ENCODE data around the gene FAM117A.

The FAM117A gene

DNA sequence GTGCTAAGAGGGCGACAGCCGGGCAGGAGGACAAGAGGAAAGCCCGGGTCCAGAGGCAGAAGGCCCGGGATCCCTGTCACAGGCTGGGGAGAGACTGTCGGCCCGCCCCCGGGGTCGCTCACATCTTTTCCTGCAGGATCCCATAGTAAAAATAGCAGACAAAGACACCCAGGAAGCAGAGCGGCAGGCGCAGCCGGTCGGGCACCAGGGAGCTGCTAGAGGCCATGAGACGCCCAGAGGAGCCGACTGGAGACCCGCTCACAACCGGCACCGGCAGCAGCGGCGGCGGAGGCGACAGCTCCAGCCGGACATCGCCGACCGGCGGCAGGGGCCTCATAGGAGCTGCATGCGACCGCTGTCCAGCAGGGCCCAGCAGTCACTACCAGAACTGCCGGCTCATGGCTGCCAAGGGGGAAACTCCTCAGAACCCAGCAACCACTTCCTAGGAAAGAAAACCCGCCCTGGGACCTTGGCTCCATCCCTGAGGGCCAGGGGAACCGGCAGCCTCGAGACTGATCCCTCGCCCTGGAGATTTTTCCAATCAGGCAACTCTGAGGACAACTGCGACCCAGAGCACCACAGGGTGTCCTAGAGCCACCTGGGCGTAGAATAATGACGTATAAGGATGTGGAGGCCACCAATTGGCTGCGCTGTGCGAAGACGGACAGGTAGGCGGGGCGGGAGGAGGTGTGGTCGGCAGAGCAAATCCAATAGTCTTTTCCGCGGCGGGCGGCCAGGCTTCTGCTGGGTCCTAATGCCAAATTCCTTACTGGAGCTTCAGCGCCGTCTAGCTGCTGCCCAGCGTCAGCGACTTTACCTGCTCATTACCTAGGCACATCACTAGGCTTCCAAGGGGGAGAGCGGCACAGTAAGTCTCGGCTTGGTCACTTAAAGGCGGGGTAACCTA, 56.1 kb downstream of the FAM117A start, which contains the start of gene SLC35B1:
TSS of gene SLC35B1 (minus strand) at position 357 of the 907 bp plus-strand sequence. CDS start at position 226, 131 bp downstream.
- DNase-seq (ENCODE audit: low spot score), result peak; percentile 98

DNA sequence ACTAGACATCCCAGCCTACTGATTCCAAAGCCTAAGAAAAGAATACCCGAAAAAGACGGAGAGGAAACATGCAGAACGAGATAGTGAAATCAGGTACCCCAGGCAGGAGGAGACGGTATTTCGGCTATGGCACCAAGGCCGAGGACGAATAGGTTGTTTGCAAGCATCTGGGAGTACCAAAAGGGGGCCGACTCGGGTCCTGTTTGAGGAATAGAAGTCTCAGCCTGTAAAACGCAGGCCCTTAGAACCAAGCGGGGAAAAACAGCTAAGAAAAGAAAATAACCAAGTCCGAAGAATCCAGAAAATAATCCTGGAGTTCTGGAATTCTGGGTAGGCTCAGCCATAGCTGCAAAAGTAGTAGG, 56.7 kb downstream of the FAM117A start:
- no peak for DNase-seq (ENCODE audit: low spot score)

DNA sequence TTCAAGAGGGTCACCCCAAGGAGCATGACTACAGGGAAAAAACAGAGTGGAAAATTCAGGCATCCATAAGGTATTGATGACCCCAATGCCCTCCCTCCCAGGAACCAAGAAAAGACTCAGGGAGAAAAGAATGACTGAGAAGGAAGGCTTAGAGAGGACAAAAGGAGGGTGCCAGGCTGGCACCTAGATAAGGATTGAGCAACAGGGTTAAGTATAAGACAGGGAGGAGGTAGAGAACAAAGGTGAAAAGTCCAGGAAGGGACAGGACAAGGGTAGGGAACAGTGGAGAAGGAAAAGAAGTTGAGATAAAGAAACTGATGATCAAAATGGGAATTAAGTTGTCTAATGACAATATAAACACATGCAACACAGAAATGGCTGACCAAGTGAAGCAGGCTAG, 58.7 kb downstream of the FAM117A start:
- no peak for DNase-seq (ENCODE audit: low spot score)

DNA sequence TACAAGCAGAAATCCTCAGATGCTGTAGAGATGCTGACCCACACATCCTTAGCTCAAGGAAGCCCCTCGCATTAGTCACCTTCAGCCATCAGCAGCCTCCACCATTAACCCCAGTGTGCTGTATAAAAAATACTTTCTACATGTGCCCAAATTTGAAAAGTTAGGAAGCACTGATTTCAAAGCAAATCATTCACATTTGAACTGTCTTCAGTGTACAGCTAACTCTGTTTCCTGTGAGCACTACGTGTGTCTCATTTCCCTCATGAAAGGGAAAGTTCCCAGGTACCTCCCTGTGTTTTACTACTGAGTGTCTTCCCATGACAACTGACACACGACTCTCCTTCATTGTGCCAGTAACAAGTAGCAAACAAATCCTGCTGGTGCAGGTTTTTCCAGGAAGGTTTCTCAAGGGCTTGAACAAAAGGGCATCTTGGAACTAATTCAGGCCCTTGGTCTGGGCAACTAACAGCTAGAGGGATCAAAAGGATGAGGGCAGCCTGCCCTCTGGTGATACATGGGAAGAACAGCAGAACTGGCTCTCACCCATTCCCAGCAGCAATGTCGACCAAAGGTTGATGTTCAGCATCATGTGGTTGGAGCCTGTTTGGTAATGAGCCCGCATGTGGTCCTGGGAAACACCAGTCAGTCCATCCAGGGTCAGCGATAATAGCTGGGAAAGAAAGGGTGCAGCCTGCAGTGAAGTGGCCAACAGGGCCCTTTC, 60.2 kb downstream of the FAM117A start:
- no peak for DNase-seq (ENCODE audit: low spot score)

DNA sequence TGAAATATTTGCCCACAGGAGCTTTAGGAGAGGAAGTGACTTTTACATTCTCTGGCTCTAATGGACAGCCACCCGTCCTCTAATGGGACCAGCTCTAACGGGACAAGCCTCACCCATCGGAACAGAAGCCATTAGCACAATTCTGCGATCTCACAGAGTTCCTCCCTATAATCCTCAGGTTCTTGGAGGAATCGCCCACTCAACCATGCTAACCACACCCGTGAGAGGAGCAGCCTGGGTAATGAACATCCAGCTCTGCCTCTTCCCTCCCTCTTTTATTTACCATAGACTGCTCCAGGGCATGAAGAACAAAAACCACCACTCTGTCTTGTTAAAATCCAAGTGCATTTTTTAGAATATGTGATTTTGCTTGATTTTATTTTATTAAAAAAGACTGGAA, 63.0 kb downstream of the FAM117A start:
- DNase-seq (ENCODE audit: low spot score), result no peak

DNA sequence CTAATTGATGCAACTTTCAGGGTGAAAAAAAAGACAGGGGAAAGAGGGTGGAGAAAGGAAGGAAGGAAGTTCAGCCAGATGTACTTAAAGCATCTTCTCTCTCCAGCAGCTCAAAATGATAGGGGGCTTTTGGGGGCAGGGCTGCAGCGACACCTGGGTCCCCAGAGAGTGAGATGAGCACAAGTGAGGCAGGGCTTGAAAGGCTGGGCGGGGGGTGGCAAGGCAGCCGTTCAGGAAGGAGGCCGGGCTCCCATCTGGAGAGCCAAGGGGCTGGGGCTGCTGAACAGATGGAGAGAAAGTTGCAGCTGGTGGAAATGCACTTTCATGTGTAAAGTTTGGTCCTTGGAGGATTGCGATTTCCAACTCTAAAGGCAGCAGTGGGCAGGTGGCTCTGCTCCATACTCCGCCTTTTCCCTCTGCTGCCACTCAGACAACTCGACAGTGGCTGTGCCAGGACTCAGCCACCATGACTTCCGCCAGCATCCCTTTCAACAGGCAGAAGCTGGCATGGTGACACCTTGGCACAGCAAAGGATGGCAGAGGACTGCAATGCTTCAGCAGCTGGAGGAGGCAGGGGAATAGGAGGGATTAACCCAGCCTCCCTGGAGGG, 63.9 kb downstream of the FAM117A start:
- no peak for DNase-seq (ENCODE audit: low spot score)

DNA sequence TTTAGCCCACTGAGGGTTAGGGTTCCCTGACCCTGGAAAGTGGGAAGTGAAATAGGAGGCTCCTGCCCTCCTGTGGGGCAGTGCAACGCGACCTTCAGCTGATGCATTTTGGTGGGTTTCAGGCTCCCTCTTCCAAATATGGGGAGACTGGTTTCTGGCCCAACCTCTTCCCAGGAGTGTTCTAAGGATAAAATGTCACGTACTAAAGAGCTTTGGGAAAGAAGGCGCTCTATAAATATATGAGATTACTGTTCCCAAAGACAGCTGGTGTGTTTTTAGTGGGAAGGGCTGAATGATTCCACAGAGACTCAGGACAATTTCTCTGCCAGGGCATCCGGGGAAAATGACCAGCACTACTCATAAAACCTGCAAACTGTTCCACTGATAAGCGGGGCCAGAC, 65.9 kb downstream of the FAM117A start:
- DNase-seq (ENCODE audit: low spot score), result no peak

DNA sequence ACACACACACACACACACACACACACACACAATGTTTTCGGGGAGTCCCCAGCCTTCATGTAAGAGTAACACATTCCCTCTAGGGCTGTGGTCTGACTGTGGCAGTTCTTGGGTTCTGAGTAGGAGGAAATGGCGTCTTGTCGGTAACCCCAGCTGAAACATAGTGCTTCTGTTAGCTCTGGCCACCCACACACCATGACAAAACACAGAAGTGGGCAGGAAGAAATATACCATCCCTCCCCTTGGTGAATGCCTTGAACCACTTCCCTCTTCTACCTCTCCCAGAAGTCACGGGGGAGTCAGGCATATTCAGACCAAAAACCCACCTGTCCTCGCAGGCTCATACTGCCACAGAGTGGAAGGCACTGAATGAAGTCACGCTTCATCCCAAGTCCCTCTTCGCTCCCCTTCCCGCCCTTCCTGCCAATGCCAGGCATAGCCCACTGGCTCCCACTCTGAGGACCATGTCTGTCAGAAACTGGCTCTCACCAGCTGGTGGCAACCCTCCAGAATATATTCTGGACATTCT, 67.6 kb downstream of the FAM117A start:
- no peak for DNase-seq (ENCODE audit: low spot score)

DNA sequence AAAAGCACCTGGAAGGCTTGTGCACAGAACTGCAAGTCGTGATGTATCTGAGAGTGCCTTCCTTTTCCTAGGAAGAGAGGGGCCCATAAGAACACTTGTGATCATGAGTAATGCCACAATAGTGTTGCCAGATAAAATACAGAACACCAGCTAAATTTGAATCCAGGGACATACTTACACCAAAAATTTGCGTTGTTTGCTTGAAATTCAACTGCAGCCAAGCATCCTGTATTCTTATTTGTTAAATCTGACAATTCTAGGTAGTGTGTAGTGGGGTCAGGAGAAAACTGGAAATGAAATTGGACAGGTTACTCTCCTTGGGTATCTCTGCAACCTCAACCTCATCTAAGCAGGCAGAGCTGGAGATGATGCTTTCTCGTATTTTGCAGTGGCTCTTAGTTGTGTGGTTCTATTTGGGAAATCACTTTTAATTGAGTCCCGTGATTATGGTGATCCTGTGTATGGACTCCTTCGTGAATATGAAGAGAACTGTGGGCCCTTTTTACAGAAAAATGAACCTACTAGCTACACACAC, 68.2 kb downstream of the FAM117A start:
- DNase-seq (ENCODE audit: low spot score), result no peak

DNA sequence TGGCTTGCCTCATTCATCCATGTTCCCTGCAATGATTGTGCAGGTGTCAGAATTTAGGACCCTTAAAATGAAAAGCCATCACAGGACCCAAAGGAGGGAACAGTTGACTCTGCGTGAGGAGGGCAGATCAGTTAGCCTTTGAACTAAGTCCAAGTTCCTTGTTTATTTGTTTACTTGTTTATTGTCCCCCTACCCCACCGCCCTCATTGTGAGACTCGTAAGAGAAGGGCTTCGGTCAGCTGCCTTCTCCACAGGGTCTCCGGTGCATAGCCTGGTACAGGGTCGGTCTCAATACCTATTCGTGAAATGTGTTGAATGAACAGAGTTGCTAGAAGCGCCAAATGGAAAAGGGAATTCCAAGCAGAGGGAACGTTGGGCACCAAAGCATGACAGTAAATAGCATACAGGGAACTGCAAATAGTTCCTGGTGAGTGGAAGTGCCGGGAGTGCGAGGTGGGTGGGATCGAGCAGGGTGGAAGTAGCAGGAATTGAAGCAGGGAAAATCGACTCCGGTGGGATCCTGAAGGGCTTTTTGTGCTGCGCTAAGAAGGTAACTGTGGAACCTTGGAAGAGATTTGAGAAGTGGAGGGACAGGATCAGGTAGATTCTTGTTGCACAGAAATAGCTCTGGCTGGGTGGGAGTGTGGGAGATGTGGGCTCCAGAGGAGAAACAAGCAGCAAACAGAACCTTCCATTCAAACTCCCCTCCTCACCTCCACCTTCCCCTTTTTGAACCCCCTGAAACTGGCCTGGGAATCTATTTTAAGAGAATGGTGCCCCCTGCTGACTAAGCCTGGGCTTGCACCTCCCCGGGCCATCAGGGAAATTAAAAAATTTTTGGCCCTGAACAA, 68.9 kb downstream of the FAM117A start:
- DNase-seq (ENCODE audit: low spot score), result no peak

DNA sequence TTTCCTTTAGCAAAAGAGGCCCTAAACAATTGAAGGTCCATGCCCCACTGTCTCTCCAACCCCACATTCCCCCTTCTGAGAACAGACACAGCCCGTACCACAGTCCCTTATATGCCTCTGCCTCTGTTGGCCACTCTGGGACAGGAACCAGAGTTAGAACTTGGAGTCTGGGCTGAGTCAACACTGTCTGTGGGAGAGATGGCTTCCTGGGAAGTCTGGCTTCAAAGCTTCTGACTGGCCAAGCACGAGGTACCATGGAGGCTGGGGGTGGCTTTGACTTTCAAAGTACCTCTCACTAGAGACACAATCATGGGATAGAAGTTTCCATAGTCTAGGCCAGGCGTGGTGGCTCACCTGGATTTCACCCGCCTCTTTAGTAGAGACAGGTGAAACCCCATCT, 71.2 kb downstream of the FAM117A start:
- DNase-seq (ENCODE audit: low spot score), result peak; percentile 38

DNA sequence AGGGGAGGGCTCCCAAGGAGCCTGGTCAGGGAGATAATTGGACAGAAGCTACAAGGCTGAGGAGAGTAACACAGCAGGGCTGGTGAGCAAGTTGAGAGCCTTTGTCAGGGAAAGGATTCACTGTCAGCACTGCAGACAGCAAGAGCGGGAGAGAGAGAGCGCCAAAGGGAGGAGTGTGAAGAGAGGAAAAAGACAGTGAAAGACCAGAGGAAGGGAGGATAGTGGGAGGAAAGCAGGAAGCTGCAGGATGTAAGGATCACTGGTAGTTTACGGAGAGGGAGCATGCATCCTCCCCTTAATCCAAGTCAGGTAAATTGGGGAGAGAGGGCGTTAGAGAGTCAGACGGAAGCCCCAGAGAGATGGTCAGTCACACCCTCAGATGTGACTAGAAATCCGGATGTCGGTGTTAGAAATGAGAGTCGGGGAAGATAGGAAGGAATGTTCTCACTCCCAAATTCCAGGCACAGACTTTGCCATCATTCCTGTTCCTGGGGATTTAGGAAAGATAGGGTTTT, 72.2 kb downstream of the FAM117A start:
- DNase-seq (ENCODE audit: low spot score), result no peak

DNA sequence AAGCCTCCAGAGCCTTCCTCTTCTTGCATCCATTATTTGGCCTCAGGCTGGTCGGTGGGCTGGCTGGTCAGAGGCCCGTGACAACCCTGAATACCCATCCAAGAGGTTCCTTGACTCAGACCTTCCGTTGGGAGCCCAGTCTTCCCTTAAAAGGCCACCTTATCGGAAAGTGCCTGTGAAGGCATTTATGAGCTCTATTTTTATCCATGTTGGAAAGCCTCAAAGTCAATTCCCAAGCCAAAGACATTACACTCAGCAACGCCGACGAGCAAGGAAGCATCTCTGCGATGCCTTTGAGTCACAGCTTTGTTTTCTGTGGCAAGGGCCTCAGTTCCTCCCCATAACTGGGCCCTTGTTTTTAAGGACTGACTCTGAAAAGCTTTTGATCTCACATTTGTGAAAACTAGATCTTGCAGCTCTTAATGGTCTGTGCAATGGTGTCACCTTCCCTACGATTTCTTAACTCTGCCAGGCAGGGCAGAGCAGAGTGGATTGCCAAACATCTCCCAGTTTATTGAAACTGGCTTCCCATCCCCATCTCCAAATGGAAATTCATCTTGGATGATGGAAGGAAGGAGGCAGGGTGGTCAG, 72.8 kb downstream of the FAM117A start:
- no peak for DNase-seq (ENCODE audit: low spot score)

DNA sequence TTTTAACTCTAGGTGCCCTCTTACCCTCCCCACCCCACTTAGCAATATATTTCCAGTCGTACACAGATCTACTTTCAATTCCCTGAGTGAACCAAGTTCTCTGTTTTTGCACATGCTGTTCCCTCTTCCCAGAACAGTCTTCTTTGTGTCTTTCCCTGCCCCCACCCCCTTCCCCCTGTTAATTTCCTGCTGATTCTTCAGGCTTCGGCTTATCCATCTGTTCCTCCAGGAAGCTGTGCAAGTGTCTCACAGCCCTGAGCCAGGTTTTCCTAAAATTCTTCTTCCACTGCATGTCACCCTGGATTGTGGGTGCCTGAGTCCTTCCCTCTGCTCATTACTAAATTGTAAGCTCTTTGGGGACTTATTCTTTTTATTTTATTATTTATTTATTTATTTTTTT, 73.7 kb downstream of the FAM117A start:
- no peak for DNase-seq (ENCODE audit: low spot score)

DNA sequence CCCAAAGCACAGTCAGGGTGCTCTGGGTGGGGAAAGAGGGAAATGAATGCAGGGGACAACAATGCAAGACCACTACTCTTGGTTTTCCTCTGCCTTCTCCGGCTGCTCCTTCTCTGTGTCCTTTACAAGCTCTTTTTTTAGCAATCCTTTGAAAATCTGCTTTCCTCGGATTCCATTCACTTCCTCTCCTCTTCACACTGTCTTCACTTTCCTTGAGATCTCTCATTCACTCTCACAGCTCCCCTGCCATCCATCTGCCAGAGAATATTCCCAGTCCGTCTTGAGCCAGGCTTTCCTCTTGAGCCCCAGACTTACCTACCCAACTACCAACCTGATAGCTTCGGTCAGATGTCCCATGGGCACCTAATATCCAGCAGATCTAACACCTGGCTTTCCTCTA, 75.1 kb downstream of the FAM117A start:
- DNase-seq (ENCODE audit: low spot score), result no peak

DNA sequence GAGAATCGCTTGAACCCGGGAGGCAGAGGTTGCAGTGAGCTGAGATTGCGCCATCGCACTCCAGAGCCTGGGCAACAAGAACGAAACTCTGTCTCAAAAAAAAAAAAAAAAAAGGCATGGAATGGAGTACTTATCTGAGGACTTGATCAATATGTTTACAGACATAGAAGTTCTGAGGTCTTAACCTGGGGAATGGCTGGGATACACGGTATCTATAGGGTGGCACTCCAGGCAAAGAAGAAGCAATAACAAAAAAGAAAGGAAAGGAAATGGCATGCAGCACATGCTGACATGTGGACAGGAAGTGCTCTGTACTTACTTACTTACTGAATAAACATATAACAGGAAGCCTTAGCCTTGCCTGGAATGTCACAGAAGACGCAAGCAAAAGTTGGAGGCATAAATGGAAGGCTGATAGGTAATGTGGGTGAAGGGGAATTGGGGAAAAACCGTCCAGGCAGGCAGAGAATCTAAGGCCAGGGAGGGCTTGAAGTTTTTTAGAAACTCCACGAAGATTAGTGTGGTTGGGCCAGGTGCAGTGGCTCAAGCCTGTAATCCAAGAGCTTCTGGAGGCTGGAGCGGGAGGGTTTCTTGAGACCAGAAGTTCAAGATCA, 75.9 kb downstream of the FAM117A start:
- peak; percentile 75 for DNase-seq (ENCODE audit: low spot score)

DNA sequence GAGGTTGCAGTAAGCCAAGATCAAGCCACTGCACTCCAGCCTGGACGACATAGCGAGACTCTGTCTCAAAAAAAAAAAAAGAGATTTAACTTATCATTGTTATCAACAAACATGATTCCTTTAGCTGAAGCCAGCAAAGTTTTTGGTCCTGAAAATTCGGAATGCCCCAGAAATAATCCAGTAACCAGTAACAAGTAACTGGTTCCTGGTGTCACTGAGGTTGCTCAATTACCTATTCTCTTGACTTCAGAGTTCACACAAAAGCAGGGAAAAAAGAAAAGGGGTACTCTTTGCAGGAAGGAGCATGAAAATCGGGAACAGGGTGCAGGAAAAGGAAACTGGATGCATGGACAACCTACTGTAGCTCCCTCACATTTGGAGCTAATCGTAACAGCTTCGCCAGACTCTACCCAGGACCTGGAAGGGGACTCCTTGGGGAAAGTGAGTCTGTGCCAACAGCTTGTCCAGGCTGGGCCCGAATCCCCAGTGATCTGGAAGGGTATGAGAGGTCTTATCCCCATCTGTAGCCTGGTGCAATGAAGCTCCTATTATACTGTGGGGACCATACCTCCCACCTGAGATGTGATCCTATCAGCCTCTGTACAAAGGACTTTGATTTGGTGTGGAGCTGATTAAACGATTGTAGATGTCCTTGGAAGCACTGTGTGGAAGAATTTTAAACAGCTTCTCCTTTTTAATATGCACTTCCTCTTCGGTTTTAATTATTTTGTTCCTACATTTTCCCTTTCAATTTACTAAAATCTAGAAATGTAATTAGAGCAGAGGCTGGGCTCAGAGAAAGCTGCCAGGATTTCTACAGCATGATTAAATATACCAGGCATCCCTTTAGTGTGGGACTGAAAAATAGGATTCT, 82.6 kb downstream of the FAM117A start:
- no peak for DNase-seq (ENCODE audit: low spot score)

DNA sequence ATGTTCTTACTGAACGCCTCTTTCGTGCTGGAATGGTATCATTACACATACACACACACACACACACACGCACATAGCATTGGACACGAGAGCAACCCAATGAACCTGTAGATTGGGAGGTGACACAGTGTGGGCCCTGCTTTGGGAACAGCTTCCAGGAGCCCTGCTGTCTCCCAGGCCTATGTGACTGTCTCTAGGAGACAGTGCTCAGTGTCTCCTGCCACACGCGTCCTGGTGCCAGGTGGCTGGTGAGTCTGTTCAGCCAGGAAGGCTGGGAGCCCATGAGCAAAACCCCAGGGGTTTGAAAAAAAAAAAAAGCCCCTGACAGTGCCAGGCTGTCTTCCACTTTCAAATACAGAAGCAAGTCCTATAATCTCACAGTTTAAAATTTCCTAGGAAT, 83.6 kb downstream of the FAM117A start:
- no peak for DNase-seq (ENCODE audit: low spot score)
